ENCODE measurements around the gene BIRC2.

The BIRC2 gene

DNA sequence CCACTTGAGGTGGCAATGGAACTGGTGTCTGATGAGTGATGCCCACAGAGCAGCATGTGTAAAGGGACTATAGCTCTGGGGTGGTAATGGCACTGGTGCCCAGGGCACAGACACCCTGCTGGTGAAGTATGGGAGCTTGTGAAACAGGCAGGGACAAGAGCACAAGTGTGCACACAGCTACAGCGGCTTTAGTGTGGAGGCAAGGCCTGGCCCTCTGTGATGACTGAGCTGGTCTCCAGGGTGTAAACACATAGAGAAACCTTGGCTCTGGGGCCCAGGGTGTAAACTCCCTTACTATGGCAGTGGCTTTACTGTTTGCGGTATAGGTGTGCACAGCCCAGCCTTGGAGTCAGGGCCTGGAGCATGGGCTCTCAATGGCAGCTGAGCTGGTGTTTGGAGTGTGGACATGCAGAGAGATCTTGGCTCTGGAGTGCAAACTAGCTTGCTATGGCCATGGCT lies 46.3 kb downstream of the BIRC2 start:
- Histone ChIP-seq H3F3A (ENCODE audit: insufficient read depth, low read length) (no peaks in the 10 kb centered on the region), H3K9me2 (replicated peaks; ENCODE audit: insufficient read depth, low read length) (no peaks in the 10 kb centered on the region), H3K36me3 (replicated peaks; ENCODE audit: insufficient read depth, low read length) (no peaks in the 10 kb centered on the region), H3K4me1 (ENCODE audit: low read length) (no peaks in the 10 kb centered on the region), H3K27me3 (replicated peaks; ENCODE audit: insufficient read depth, low read length) (no peaks in the 10 kb centered on the region), H3K9ac (ENCODE audit: low read length) (no peak overlapping the region), H2AFZ (ENCODE audit: low read length) (no peak overlapping the region), H3K79me2 (ENCODE audit: low read length) (no peaks in the 10 kb centered on the region), H4K20me1 (ENCODE audit: insufficient read depth, low read length) (no peaks in the 10 kb centered on the region), H3K27ac (ENCODE audit: low read length) (no peak overlapping the region), H3K4me2 (ENCODE audit: low read depth, low read length) (no peak overlapping the region), H3K9me3 (replicated peaks; ENCODE audit: insufficient read depth, low read length) (no peaks in the 10 kb centered on the region), H3K4me3 (ENCODE audit: low read length) (no peak overlapping the region)
- no peak for DNase-seq
- TF ChIP-seq EZH2 (optimal IDR thresholded peaks at IDR 0.05; ENCODE audit: low read depth, low read length): no peak
- TF ChIP-seq EZH2phosphoT487 (IDR thresholded peaks at IDR 0.05; ENCODE audit: low read length): no peak
- TF ChIP-seq, protein P1, sequence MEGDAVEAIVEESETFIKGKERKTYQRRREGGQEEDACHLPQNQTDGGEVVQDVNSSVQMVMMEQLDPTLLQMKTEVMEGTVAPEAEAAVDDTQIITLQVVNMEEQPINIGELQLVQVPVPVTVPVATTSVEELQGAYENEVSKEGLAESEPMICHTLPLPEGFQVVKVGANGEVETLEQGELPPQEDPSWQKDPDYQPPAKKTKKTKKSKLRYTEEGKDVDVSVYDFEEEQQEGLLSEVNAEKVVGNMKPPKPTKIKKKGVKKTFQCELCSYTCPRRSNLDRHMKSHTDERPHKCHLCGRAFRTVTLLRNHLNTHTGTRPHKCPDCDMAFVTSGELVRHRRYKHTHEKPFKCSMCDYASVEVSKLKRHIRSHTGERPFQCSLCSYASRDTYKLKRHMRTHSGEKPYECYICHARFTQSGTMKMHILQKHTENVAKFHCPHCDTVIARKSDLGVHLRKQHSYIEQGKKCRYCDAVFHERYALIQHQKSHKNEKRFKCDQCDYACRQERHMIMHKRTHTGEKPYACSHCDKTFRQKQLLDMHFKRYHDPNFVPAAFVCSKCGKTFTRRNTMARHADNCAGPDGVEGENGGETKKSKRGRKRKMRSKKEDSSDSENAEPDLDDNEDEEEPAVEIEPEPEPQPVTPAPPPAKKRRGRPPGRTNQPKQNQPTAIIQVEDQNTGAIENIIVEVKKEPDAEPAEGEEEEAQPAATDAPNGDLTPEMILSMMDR (IDR thresholded peaks at IDR 0.05; ENCODE audit: low read length): no peak

- TF ChIP-seq EZH2 (optimal IDR thresholded peaks at IDR 0.05; ENCODE audit: low read depth, low read length) (no peak), EZH2phosphoT487 (IDR thresholded peaks at IDR 0.05; ENCODE audit: low read length) (no peak)
- TF ChIP-seq, protein P1 (IDR thresholded peaks at IDR 0.05; ENCODE audit: low read length): no peak
- no peaks in the 10 kb centered on the region for H4K20me1 ChIP-seq (ENCODE audit: insufficient read depth, low read length)
- H3F3A ChIP-seq (ENCODE audit: insufficient read depth, low read length): no peaks in the 10 kb centered on the region
- no peaks in the 10 kb centered on the region for H3K27me3 ChIP-seq (replicated peaks; ENCODE audit: insufficient read depth, low read length)
- no peak overlapping the region for H3K4me2 ChIP-seq (ENCODE audit: low read depth, low read length)
- DNase-seq: no peak
- no peaks in the 10 kb centered on the region for H3K9me3 ChIP-seq (replicated peaks; ENCODE audit: insufficient read depth, low read length)
- H3K9ac ChIP-seq (ENCODE audit: low read length): no peak overlapping the region
- no peaks in the 10 kb centered on the region for H3K4me1 ChIP-seq (ENCODE audit: low read length)
- no peaks in the 10 kb centered on the region for H3K79me2 ChIP-seq (ENCODE audit: low read length)
- H2AFZ ChIP-seq (ENCODE audit: low read length): no peak overlapping the region
- no peaks in the 10 kb centered on the region for H3K9me2 ChIP-seq (replicated peaks; ENCODE audit: insufficient read depth, low read length)
- H3K27ac ChIP-seq (ENCODE audit: low read length): no peak overlapping the region
- peaks cover 4% of the 10 kb centered on the region; the same call in 1 of the 2 replicates for H3K36me3 ChIP-seq (replicated peaks; ENCODE audit: insufficient read depth, low read length)
- no peak overlapping the region for H3K4me3 ChIP-seq (ENCODE audit: low read length)
These were observed 48.8 kb downstream of the BIRC2 start for GRCh38 chr11:102395720-102396393.

GRCh38 chr11:102396708-102397563 lies 49.9 kb downstream of the BIRC2 start:
- DNase-seq: no peak
- Histone ChIP-seq H2AFZ (ENCODE audit: low read length) (no peak overlapping the region), H3F3A (ENCODE audit: insufficient read depth, low read length) (0 out of 2 replicates have a peak, but pooled peaks cover 4% of the 10 kb centered on the region), H3K4me1 (ENCODE audit: low read length) (no peaks in the 10 kb centered on the region), H3K27ac (ENCODE audit: low read length) (no peak overlapping the region), H3K4me3 (ENCODE audit: low read length) (no peak overlapping the region), H3K9ac (ENCODE audit: low read length) (no peak overlapping the region), H3K9me2 (replicated peaks; ENCODE audit: insufficient read depth, low read length) (no peaks in the 10 kb centered on the region), H4K20me1 (ENCODE audit: insufficient read depth, low read length) (peaks cover 8% of the 10 kb centered on the region; the same call in 1 of the 2 replicates), H3K27me3 (replicated peaks; ENCODE audit: insufficient read depth, low read length) (no peaks in the 10 kb centered on the region), H3K36me3 (replicated peaks; ENCODE audit: insufficient read depth, low read length) (peaks cover 13% of the 10 kb centered on the region; the same call in 1 of the 2 replicates), H3K4me2 (ENCODE audit: low read depth, low read length) (no peak overlapping the region), H3K9me3 (replicated peaks; ENCODE audit: insufficient read depth, low read length) (no peaks in the 10 kb centered on the region), H3K79me2 (ENCODE audit: low read length) (peaks cover 3% of the 10 kb centered on the region; the same call in 1 of the 2 replicates)
- TF ChIP-seq, protein P1 (IDR thresholded peaks at IDR 0.05; ENCODE audit: low read length): no peak
- no peak for TF ChIP-seq EZH2 (optimal IDR thresholded peaks at IDR 0.05; ENCODE audit: low read depth, low read length)
- no peak for TF ChIP-seq EZH2phosphoT487 (IDR thresholded peaks at IDR 0.05; ENCODE audit: low read length)
